GM18502 (cell line): ENCODE results near the gene FOLR1.
A peak's percentile ranks its signal among the peaks of the same experiment; 100 is the strongest.

Experiments
- ATAC-seq: cut with Tn5 transposase; IDR thresholded peaks from one replicate; pipeline ENCODE4 v1.9.1; 2021; ENCODE audit warnings: mild to moderate bottlenecking; ENCODE audit not compliant: unreplicated experiment, poor library complexity

The FOLR1 gene

GRCh38 chr11:72222907-72223614 is 31.1 kb downstream of the FOLR1 start:
- peak; percentile 69 for ATAC-seq

GRCh38 chr11:72223615-72224563 is 31.9 kb downstream of the FOLR1 start:
- peak; percentile 55 for ATAC-seq

DNA sequence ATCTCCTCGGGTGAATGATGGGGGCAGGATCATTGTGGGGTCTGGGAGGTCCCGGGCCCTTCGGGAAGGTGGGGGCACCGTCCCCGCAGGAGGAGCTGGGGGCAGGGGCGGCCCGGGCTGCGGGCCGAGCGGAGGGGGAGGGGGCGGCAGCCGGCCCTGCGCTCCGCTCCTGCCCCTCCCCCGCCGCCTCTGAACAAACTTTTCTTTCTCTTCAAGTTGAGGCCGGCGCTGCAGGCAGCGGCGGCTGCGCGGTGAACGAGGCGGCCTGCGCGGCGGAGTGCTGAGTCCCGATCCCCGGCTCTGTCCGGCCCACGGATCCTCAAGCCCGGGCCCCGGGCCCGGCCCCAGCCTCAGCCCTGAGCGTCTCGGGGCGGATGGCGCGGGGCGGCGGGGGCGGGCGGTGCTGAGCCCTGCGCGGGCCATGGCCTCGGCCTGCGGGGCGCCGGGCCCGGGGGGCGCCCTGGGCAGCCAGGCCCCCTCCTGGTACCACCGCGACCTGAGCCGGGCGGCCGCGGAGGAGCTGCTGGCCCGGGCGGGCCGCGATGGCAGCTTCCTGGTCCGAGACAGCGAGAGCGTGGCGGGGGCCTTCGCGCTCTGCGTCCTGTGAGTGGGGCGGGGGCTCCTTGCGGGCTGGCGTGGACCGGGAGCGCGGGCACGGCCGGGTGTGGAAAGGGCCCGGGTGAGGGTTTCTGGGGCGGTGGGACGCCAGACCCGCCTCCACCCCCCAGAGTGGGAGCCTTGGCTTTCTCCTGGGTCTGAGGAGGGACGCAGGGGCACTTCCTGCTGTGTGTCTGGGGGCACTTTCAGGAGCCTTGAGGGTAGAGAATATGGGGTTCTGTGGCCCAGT is 32.8 kb downstream of the FOLR1 start, which contains the start of gene INPPL1:
Gene INPPL1, plus strand, starts transcription at position 204 of the 847 bp plus-strand sequence. Its CDS starts 218 bp downstream, at position 422.
- no peak for ATAC-seq

- no peak for ATAC-seq
Observed at GRCh38 chr11:72225411-72225951, 33.5 kb downstream of the FOLR1 start.

GRCh38 chr11:72226701-72227100 is 34.8 kb downstream of the FOLR1 start:
- ATAC-seq = no peak

- ATAC-seq = no peak
Observed at GRCh38 chr11:72227316-72228228, 35.6 kb downstream of the FOLR1 start.

- no peak for ATAC-seq
Observed at GRCh38 chr11:72228229-72228843, 36.4 kb downstream of the FOLR1 start.

DNA sequence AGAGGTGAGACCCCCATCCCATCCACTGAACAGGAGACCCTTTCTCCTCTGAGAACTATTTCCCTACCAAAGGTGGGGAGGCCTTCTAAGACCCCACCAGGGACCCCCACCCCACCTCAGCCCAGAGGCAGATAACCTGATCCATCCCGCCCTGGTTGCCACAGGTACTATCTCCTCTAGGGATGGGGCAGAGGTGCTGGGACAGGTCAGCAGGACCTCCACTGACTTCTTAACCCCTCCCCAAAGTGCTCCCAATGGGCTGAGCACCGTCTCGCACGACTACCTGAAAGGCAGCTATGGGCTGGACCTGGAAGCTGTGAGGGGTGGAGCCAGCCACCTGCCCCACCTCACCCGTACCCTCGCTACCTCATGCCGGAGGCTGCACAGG is 36.9 kb downstream of the FOLR1 start:
- no peak for ATAC-seq

GRCh38 chr11:72229336-72229924 is 37.5 kb downstream of the FOLR1 start:
- no peak for ATAC-seq

DNA sequence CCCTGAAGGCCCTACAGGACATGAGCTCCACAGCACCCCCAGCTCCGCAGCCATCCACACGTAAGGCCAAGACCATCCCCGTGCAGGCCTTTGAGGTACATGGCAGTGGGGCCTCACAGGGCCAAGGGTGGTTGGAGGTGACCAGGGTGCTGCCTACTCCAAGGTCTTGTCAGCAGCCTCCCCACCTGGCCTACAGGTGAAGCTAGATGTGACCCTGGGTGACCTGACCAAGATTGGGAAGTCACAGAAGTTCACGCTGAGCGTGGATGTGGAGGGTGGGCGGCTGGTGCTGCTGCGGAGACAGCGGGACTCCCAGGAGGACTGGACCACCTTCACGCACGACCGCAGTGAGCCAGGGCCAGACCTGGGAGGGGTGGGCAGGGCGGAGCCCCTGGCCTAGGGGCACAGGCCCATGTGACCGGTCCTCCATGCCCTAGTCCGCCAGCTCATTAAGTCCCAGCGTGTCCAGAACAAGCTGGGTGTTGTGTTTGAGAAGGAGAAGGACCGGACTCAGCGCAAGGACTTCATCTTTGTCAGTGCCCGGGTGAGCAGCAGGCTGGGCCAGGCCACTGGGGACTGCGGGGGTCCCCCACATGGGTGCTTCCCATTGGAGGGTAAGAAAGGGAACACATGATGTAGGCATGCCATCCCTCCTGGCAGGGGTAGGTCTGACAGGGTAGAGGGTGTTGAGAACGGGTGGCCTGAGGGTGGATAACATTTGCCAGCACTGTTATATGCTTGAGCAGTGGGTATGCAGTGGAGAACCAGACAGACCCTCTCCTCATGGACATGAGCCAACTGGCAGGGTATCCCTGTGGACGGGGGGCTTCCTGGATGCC is 38.2 kb downstream of the FOLR1 start:
- ATAC-seq = no peak

DNA sequence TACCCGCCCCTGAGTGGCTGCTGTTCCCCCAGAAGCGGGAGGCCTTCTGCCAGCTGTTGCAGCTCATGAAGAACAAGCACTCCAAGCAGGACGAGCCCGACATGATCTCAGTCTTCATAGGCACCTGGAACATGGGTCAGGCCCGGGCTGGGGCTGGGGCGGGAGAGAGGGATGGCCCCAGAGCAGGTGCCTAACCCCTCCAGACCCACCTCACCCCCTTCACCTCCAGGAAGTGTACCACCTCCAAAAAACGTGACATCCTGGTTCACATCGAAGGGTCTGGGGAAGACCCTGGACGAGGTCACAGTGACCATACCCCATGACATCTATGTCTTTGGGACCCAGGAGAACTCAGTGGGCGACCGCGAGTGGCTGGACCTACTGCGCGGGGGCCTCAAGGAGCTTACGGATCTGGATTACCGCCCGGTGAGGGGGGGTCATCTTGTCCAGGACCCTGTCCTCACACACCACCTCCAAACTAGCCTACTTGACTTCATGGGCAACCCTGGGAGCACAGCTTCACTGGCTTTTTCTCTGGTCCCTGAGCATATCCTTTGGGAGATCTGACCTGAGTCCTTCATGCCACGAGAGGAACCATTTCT is 38.9 kb downstream of the FOLR1 start:
- ATAC-seq = no peak

GRCh38 chr11:72231396-72232259 is 39.7 kb downstream of the FOLR1 start:
- no peak for ATAC-seq

DNA sequence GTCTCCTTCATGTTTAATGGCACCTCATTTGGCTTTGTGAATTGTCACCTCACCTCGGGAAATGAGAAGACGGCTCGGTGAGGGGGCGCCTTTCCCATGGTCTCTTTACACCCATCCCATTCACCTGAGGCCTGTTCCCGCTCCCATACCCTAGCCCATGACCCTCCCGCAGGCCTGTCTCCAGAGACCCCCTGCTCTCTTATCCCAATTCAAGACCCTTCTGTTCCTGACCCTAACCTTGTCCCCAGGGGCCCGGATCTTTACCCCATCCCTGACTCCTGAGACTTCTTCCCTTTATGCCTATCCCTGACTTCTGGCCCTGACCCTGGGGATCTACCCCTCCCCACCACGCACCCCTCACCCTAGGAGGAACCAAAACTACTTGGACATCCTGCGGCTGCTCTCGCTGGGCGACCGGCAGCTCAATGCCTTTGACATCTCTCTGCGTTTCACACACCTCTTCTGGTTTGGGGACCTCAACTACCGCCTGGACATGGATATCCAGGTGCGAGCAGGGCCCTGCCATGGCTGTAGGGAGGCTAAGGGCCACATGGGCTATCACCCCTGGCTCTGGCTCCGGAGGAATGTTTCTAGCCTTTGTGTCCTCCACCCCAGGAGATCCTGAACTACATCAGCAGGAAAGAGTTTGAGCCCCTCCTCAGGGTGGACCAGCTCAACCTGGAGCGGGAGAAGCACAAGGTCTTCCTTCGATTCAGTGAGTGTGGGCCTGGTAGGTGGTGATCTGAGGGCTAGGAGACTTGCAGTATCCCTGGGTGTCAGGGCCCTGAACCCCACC is 40.5 kb downstream of the FOLR1 start:
- no peak for ATAC-seq

GRCh38 chr11:72233056-72233772 is 41.3 kb downstream of the FOLR1 start:
- no peak for ATAC-seq
